GM21723 (cell line): ENCODE measurements around the gene PWP2.
"Not testable (repeated sequence)": the region's sequence is repeated elsewhere in the genome, so short reads cannot be mapped to it uniquely, and the experiment has no call there.

Experiments
- ATAC-seq: cut with Tn5 transposase; IDR thresholded peaks from one replicate; pipeline ENCODE4 v1.9.1; 2021; ENCODE audit warnings: mild to moderate bottlenecking, moderate library complexity; ENCODE audit not compliant: unreplicated experiment

The PWP2 gene

GRCh38 chr21:44082648-44083440, 24.4 kb upstream of the PWP2 start:
- ATAC-seq = no peak

GRCh38 chr21:44083631-44084291, 23.4 kb upstream of the PWP2 start:
- no peak for ATAC-seq

- ATAC-seq = no peak
These were observed 22.5 kb upstream of the PWP2 start for GRCh38 chr21:44084496-44085241.

GRCh38 chr21:44085491-44086321, 21.5 kb upstream of the PWP2 start:
- ATAC-seq = no peak

- ATAC-seq = no peak
These were observed 20.4 kb upstream of the PWP2 start for GRCh38 chr21:44086636-44087425.

- ATAC-seq = no peak
These were observed 19.5 kb upstream of the PWP2 start for GRCh38 chr21:44087426-44088400.

GRCh38 chr21:44088401-44088780, 18.8 kb upstream of the PWP2 start:
- no peak for ATAC-seq

GRCh38 chr21:44089001-44089911, 17.9 kb upstream of the PWP2 start:
- no peak for ATAC-seq

GRCh38 chr21:44090325-44090724, 16.9 kb upstream of the PWP2 start:
- no peak for ATAC-seq

- no peak for ATAC-seq
These were observed 15.0 kb upstream of the PWP2 start for GRCh38 chr21:44092211-44092610.

GRCh38 chr21:44093761-44094160, 13.4 kb upstream of the PWP2 start:
- no peak for ATAC-seq

- ATAC-seq = no peak
These were observed 12.4 kb upstream of the PWP2 start for GRCh38 chr21:44094832-44095231.

- ATAC-seq = not testable (repeated sequence)
These were observed 8.7 kb upstream of the PWP2 start for GRCh38 chr21:44098507-44098906.

GRCh38 chr21:44098964-44099363, 8.2 kb upstream of the PWP2 start:
- ATAC-seq = not testable (repeated sequence)

GRCh38 chr21:44107589-44107988, 390 bp downstream of the PWP2 start:
- not testable (repeated sequence) for ATAC-seq

- not testable (repeated sequence) for ATAC-seq
These were observed 6.6 kb downstream of the PWP2 start for GRCh38 chr21:44113702-44114371.

- ATAC-seq = not testable (repeated sequence)
These were observed 14.9 kb downstream of the PWP2 start for GRCh38 chr21:44122131-44122530.
